KOPT-K1 (cell line): ENCODE data around the gene PRADC1.

Experiments
- H3K27ac ChIP-seq: fragments of 200-600 bp; sonication (generic); 2 replicates; pipeline ENCODE4 v1.5.1; 2016; ENCODE audit warnings: antibody characterized with exemption, mild to moderate bottlenecking, low read depth, low read length; ENCODE audit not compliant: poor library complexity, severe bottlenecking
- H3K36me3 ChIP-seq: fragments of 200-600 bp; sonication (generic); 2 replicates; pipeline ENCODE4 v1.5.1; 2017; ENCODE audit warnings: antibody characterized with exemption, mild to moderate bottlenecking, low read length, moderate library complexity; ENCODE audit not compliant: insufficient read depth
- H3K9me3 ChIP-seq: fragments of 200-600 bp; sonication (generic); 2 replicates; pipeline ENCODE4 v1.5.1; 2017; ENCODE audit warnings: antibody characterized with exemption, low read length, mild to moderate bottlenecking; ENCODE audit not compliant: insufficient read depth, poor library complexity, severe bottlenecking

The PRADC1 gene

DNA sequence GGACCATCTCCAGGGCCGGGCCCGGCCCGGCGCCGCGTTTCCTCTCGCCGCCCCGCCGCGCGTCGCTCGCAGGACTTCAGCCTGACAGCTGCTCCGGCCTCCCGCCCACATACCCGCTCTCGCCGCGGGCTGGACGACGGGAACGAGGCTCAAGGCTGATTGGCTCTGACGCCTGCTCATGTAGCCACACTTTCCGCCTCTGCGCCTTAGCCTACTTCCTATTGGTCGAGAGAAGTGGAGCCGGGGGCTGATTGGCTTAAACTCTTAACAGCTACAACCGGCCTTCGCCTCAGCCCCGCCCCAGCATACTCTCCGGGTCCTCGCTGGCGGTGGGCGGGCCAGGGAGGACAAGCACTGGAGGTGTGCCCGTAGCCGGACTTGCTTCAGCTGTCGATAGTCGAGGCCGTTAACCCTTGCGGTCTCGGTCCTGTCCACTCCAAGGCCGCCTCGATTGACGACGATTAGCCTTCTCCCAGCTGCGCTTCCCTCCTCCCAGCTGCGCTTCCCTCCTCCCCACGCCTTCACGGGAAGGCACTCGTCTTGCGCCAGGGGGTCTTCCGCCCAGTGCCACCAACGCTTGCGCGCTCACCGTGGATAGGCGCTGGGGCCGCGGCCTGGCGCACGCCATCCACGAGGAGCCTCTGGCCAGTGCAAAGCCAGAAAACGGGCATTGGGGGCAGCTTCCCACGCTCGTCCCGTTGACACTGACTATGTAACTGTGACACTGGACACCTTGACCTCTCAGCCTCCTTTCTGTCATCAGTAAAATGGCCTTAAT, at the start of gene PRADC1:
TSS of gene PRADC1 (minus strand) at position 86 of the 778 bp plus-strand sequence. CDS start at position 7, 79 bp downstream.
- Histone ChIP-seq H3K27ac (peak within 1 kb of the TSS; percentile 83), H3K36me3 (peaks cover 47% of the 10 kb centered on the region), H3K9me3 (no peaks in the 10 kb centered on the region)

DNA sequence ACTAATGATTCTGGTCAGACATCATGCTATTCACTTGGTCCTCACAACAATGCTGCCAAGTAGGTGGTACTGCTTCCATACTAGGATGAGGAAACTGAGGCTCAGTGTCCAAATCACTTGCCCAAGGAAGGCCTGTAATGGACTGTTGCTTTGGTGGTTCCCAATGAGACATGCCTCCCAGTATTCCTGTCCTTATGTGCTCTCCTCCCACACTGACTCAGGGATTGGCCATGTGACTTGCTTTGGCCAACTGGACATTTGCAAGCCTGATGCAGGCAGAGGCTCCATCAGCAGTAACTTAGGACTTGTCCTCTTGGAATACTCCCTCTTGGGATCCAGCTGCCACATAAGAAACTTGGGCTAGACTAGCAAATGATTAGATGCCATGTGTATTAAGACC, 48.2 kb upstream of the PRADC1 start:
- Histone ChIP-seq H3K36me3 (peaks cover 46% of the 10 kb centered on the region), H3K9me3 (no peaks in the 10 kb centered on the region), H3K27ac (no peak overlapping the region)

DNA sequence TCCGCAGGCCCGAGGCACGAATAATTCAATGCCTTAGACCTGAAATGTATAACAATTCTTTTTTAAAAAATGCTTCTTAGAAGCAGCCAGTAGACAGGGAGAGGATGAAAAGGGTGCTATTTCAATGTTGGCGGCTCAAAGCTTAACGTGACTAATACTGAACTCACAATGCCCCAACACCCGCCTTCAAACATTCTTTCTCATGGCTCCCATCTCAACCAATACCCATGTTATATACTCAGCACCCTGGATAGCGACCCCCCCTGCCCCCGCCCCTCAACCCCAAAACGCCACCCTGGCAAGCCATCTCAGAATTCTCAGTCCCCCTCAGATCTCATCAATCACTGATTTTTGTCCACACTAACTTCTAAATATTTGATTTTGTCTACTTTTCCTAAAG, 46.8 kb upstream of the PRADC1 start:
- H3K9me3 ChIP-seq: no peaks in the 10 kb centered on the region
- peaks cover 49% of the 10 kb centered on the region for H3K36me3 ChIP-seq
- no peak overlapping the region for H3K27ac ChIP-seq

DNA sequence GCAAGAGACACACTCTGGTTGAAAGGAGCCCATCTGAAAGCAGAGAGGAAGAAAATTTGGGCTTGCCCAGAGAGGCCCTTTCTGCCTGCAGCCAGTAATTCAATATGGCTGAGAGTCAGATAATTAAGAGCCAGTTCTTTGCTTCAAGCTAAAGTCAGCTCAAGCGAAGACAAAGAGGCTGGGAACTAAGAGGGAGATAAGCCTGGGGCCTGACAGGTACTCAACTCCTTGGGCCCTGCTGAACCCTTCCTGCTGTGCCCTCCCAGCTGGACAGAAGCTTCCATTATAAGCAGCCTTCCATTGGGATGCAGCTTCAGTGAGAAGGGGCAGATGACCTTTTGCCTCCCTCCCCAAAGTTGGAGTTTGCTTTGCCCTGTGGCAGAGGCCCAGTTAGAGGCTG, 39.2 kb upstream of the PRADC1 start:
- no peaks in the 10 kb centered on the region for H3K9me3 ChIP-seq
- peaks cover 33% of the 10 kb centered on the region for H3K36me3 ChIP-seq
- H3K27ac ChIP-seq: no peak overlapping the region

DNA sequence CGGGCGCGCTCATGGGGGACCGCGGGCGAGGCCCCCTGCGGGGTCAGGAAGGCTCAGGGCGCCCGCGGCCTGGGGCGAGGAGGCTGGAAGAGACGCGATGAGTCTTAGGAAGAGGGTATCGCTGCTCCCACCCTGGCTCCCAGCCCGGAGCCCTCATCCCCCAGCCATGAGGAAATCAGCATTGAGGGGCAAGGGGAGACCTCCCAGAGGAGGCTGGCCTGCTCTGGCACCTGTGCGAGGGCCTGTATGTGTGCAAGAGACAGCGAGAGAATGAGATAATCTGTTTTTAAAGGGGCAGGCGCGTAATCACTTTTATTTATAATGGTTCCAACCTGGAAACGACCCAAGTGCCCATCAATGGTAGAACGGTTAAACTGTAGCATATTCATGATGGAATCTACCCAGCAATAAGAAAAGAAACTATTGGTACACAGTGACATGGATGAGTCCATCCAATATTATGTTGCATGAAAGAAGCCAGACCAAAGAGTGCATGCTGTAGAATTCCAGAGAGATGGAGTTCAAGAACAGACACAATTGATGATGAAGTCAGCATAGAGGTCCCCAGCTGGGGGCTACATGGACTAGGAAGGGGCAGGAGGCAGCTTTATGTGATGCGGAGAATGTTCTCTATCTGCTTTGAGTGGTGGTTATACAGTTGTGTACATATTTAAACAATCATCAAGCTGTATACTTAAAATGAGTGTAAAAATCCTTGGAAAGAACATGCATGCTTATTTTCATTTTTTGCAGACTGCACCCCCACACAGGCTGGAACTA, 36.8 kb upstream of the PRADC1 start:
- Histone ChIP-seq H3K27ac (peak overlapping the region; percentile 60), H3K36me3 (peaks cover 47% of the 10 kb centered on the region), H3K9me3 (no peaks in the 10 kb centered on the region)

DNA sequence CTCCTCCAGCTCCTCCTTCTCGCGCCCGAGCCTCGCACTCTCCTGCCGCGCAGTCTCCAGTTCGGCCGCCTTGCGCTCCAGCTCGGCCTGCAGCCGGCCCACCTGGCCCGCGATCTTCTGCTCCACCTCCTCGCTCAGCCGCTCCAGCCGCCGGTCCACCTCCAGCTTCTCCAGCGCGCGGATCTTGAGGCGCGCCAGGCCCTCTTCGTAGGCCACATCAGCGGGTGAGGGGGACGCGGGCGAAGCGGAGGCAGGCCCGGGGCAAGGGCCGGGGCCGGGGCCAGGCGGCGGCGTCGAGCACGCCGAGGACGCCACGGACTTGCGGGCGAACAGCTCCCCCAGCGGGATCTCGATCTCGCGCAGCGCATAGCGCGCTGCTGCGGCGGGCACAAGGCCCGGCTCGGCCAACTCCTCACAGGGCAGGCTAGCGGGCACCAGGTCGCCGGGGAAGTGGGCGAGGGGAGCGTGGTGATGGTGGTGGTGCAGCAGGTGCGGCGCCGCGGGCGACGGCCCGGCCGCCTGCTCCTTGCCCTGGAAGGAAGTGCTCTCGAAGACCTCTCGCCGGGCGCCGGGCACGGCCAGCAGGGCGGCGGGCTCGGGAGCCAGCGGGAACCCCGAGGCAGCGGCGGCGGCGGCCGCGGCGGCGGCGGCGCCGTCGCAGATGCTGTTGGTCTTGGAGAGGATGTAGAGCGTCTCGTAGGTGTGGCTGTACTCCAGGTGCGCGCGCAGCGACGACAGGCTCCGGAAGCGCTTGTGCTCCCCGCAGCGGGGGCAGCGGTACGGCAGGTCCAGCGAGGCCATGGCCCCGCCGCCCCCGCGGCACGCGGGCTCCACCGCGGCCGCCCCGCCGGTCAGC, 36.0 kb upstream of the PRADC1 start:
- H3K27ac ChIP-seq: peak overlapping the region; percentile 60
- H3K9me3 ChIP-seq: no peaks in the 10 kb centered on the region
- peaks cover 54% of the 10 kb centered on the region for H3K36me3 ChIP-seq

DNA sequence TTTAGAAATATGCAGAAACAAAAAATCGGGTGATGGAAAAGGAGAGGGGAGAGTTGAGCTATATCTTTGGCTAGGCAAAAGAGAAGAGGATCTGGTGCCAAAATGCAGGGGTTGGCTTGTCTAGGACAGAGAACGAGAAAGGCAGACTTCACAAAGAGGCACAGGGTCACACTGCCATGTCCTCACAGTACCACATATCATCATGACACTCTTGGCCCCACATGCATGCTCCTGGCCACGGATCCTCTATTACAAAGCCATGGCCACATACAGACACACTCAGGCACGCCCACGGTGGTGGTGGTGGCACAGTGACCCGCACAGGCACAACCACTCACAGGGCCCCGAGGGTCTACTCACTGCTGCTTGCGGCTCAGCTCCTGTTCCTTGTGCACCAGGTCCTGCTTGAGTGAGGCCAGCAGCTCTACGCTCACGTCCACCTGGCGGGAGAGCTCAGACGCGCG, 35.4 kb upstream of the PRADC1 start:
- peaks cover 56% of the 10 kb centered on the region for H3K36me3 ChIP-seq
- H3K9me3 ChIP-seq: no peaks in the 10 kb centered on the region
- no peak overlapping the region for H3K27ac ChIP-seq

DNA sequence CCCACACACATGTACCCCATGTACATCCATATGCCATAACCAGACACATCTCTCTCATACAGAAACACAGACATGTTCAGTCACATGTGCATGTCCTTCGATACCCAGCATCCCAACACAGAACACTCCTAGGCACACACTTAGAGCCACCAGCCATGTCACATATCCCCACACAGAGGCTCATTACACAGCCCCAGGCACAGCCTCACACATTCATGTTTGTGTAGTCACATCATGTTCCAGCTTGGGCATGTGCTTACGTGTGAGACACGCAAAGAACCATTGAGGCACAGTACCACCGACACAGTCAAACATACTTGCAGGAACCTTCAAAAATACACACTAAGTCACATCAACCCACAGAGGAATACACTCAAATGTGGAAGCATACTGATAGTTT, 34.0 kb upstream of the PRADC1 start:
- no peak overlapping the region for H3K27ac ChIP-seq
- peaks cover 68% of the 10 kb centered on the region for H3K36me3 ChIP-seq
- H3K9me3 ChIP-seq: no peaks in the 10 kb centered on the region

DNA sequence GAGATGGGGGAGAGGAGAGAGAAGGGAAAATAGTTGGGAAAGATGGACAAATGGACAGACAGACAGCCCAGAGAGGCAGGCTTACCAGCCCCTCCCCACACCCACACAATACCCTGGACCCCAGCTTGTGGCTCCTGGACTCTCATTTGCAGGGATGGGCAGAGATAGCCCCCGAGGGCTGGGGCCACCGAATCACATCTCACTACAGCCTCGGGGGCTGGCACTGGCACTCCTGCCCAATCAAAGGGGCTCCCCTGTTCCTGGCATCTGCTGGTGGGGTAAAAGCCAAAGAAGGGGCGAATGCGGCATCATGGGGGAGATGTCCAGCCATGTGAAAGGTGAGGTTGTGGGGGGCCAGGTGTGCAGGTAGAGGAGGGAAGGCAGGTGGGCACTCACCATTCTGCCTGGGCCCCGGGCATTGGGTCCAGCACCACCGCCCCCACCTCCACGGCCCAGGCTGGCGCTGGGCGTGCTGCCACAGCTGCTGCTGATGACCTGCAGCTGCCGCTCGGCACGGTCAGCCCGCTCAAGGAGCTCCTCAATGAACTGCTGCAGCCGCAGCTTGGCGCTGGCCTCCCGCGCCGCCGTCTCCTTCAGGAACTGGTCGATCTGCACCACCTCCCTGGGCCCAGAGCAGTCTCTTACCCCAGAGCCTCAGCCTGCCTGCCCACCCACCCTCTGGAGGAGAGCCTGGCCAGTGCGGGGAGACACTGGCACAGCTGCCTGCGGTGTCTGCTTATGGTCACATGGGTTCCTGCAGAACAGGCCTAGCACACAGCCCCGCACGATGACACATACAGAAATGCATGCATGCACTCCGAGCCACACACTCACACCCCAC, 33.2 kb upstream of the PRADC1 start:
- no peak overlapping the region for H3K27ac ChIP-seq
- H3K36me3 ChIP-seq: peaks cover 73% of the 10 kb centered on the region
- H3K9me3 ChIP-seq: no peaks in the 10 kb centered on the region

DNA sequence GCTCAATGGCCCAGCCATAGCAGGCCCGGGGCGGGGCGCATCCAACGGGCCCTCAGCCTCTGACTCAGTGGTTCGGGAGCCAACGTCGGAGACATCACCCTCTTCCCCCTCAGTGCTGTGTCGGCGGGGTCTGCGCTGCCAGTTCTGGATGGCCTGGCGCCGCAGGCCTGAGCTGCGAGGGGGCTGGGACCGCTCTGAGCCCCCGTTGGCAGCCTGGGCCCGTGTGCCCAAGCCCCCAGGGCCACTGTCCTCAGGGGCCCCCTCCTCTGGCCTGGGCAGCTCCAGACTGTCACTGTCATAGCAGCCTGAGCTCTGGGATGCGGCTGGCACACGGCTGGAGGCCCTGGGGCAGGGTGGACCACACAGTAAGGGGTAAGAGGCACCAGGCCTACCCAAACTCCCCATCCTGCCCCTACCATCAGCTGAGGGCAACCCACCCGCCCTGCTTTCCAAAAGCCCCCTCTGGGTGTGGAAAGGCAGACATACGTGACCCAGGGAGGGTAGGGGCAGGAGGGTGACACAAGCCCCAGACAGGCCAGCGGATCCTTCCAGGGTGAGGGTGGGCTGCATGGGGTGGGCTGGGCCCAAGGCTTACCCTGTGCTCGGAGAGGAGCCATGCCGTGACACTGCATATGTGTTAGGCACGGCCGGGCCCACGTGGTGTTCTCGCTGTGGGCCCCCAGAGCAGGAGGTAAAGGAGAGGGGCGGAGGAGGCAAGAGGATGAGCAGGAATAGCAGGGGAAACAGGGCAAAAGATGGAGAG, 32.4 kb upstream of the PRADC1 start:
- Histone ChIP-seq H3K27ac (no peak overlapping the region), H3K36me3 (peaks cover 80% of the 10 kb centered on the region), H3K9me3 (no peaks in the 10 kb centered on the region)

DNA sequence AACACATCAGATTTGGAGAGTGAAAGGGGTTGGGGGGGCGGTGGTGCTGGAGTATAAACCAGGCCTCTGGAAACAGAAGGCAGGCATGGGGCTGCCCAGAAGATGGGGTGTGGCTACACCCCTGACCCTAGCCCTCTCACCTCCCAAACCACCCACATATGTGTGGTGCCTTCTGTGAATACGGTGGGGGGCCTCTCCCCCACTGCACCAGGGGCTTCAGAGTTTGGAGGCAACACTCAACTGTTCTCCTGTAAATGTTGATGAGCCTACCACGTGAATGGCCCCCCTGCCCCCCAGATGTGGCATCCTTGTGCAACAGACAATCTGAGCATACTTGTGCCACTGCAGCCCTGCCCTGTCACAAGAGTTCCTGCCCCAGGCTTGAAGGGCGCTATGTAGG, 31.7 kb upstream of the PRADC1 start:
- Histone ChIP-seq H3K9me3 (no peaks in the 10 kb centered on the region), H3K36me3 (peaks cover 87% of the 10 kb centered on the region), H3K27ac (no peak overlapping the region)

DNA sequence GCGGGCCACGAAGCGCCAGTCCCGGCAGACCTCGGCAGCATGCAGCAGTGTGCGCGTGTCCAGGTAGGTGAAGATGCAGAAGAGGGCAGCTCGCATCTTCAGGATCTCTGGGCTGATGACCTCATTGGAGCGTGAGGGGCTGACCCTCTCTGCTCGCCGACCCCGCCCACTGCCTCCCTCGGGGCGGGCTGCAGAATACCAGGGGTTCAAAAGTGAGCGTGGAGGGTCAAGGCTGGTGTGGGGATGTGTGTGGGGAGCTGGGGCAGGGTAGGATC, 31.2 kb upstream of the PRADC1 start:
- no peak overlapping the region for H3K27ac ChIP-seq
- peaks cover 92% of the 10 kb centered on the region for H3K36me3 ChIP-seq
- H3K9me3 ChIP-seq: no peaks in the 10 kb centered on the region

DNA sequence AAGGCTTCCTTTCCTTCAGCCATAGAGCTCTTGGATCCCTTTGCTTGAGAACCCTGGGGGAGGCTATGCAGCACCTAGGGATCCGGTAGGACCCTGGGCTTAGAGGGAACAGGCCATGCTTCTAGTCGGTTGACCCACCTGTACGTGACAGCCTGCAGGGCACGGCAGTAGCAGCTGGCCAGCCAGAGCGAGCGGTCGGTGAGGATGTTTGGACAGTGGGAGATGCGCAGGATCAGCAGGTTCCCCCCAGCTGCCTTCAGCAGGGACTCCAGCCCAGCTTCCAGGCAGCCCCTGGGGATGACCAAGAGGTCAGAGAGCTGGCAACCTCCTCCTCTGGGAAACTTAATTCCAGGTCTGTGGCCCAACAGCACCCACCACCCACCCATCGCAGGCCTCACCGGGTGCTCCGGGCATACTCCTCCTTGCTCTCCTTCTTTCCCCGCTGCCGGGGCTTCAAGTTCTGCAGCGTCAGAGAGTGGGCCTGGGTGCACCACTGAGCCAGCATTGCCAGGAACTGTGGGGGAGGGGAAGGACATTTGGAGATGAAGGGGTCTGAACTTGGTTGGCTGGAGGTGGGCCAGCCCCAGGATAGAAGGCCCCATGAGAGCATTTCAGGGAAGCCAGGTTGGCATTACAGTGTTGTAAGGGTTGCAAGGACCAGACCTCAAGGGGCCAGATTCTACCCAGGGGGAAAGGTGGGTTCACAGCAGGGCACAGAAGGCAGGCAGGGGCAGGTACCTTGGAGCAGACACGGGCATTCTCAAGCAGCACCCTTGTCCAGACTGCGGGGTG, 30.7 kb upstream of the PRADC1 start:
- Histone ChIP-seq H3K36me3 (peaks cover 95% of the 10 kb centered on the region), H3K9me3 (no peaks in the 10 kb centered on the region), H3K27ac (no peak overlapping the region)
